GM12878 (cell line): ENCODE results near the gene LAMC3. TPM values are rescaled to one million over a fixed set of nuclear protein-coding genes. Genes with fewer than 3 reads are reported as not detected.

Experiments
- ATAC-seq: fragments of 200-7000 bp; cut with Tn5 transposase; 3 replicates; pipeline ENCODE4 v1.9.1; 2020; ENCODE audit warnings: mild to moderate bottlenecking, moderate library complexity
- BruUV-seq: library from RNA; stranded (reverse); fragments of 400-500 nt; replicated peaks from 2 replicates; lab custom pipeline; 2021; lab: Mats Ljungman, UMichigan
- CTCF ChIA-PET: fragments of 300-600 bp; sonication (Branson Sonifier 250); formaldehyde crosslinking; extraction: SDS; loops from one replicate; lab custom pipeline; 2021; ENCODE audit warnings: inconsistent platforms; lab: Yijun Ruan, JAX
- POLR2A ChIA-PET: fragments of 350-600 bp; formaldehyde crosslinking; extraction: SDS; loops from one replicate; lab custom pipeline; 2021; ENCODE audit warnings: inconsistent platforms; lab: Charles Lee
- RAD21 ChIA-PET: fragments of 300-600 bp; sonication (Branson Sonifier 250); formaldehyde crosslinking; loops from one replicate; lab custom pipeline; 2023; ENCODE audit warnings: antibody characterized with exemption; ENCODE audit not compliant: unreplicated experiment; lab: Charles Lee
- SMC1A ChIA-PET: fragments of 300-600 bp; sonication (Branson Sonifier 250); formaldehyde crosslinking; loops from one replicate; lab custom pipeline; 2023; ENCODE audit not compliant: unreplicated experiment, uncharacterized antibody; lab: Charles Lee
- DNase-seq: peaks from one replicate; pipeline ENCODE4 v3.0.0-alpha.2; 2011; ENCODE audit warnings: low read depth, low spot score
- FAIRE-seq: peaks from 3 replicates; lab custom pipeline; 2011; peaks lifted over from hg19 to GRCh38; lab: Jason Lieb, UNC
- H2AFZ ChIP-seq: 2 replicates; pipeline ENCODE4 v1.6.0; 2011; ENCODE audit warnings: low read depth, low read length, control low read depth; ENCODE audit not compliant: control insufficient read depth
- H3K27ac ChIP-seq: 2 replicates; pipeline ENCODE4 v1.5.1; 2011; ENCODE audit warnings: control low read depth; ENCODE audit not compliant: control insufficient read depth, insufficient read depth
- H3K27me3 ChIP-seq, 2 experiments: replicated peaks in 1 of 2; 2 replicates each; pipeline versions ENCODE4 v1.6.0 to v1.6.1; 2011; ENCODE audit warnings: low read length in 1 of 2; ENCODE audit not compliant: control insufficient read depth in 2 of 2, insufficient read depth in 2 of 2
- H3K36me3 ChIP-seq, 2 experiments: 2 replicates each; pipeline ENCODE4 v1.5.1; 2011; ENCODE audit warnings: low read length in 1 of 2; ENCODE audit not compliant: control insufficient read depth in 2 of 2, insufficient read depth in 2 of 2
- H3K4me1 ChIP-seq: 2 replicates; pipeline ENCODE4 v1.6.1; 2011; ENCODE audit warnings: mild to moderate bottlenecking, low read length, moderate library complexity, mixed read lengths; ENCODE audit not compliant: control insufficient read depth, insufficient read depth
- H3K4me2 ChIP-seq: 2 replicates; pipeline ENCODE4 v1.6.0; 2011; ENCODE audit warnings: control low read depth; ENCODE audit not compliant: control insufficient read depth, insufficient read depth
- H3K4me3 ChIP-seq: fragments of 200-600 bp; sonication (generic); 2 replicates; pipeline ENCODE4 v1.5.1; 2016
- H3K79me2 ChIP-seq: 2 replicates; pipeline ENCODE4 v1.6.0; 2011; ENCODE audit warnings: low read length; ENCODE audit not compliant: control insufficient read depth, insufficient read depth
- H3K9ac ChIP-seq: 2 replicates; pipeline ENCODE4 v1.8.0; 2011; ENCODE audit warnings: low read length, control low read depth, mixed read lengths; ENCODE audit not compliant: control insufficient read depth, insufficient read depth
- H3K9me3 ChIP-seq: replicated peaks from 3 replicates; pipeline ENCODE4 v1.5.1; 2011; ENCODE audit warnings: mild to moderate bottlenecking, low read length; ENCODE audit not compliant: control insufficient read depth, insufficient read depth
- H4K20me1 ChIP-seq: 2 replicates; pipeline ENCODE4 v1.6.0; 2011; ENCODE audit not compliant: control insufficient read depth, insufficient read depth
- CUX1 ChIP-seq: IDR thresholded peaks from 2 replicates; pipeline ENCODE4 v1.6.1; 2012; ENCODE audit warnings: improper control_type of control experiment, low read depth, low read length; ENCODE audit not compliant: insufficient replicate concordance
- HSF1 ChIP-seq: fragments of 150-350 bp; IDR thresholded peaks from 2 replicates; pipeline ENCODE4 v1.6.1; 2014; ENCODE audit warnings: mild to moderate bottlenecking, low read depth, low read length
- SIX5 ChIP-seq: IDR thresholded peaks from 2 replicates; pipeline ENCODE4 v1.6.1; 2011; ENCODE audit warnings: mild to moderate bottlenecking, low read depth, low read length, moderate library complexity; ENCODE audit not compliant: severe bottlenecking
- USF1 ChIP-seq: IDR thresholded peaks from 2 replicates; pipeline ENCODE4 v1.6.1; 2011; ENCODE audit warnings: borderline replicate concordance, low read depth, mild to moderate bottlenecking, moderate library complexity, mixed read lengths, low read length; ENCODE audit not compliant: insufficient read depth; ENCODE audit errors: extremely low read length
- WGBS: methylation state at CpG from one replicate; pipeline ENCODE4 v1.1.6; 2016; ENCODE audit warnings: low lambda C conversion rate; ENCODE audit not compliant: insufficient replicate concordance, insufficient coverage; ENCODE audit errors: missing lambda C conversion rate; 5-methylcytosine and 5-hydroxymethylcytosine counted together
- in situ Hi-C: fragments of 300-500 bp; cut with MboI; formaldehyde crosslinking; loops from 9 replicates; pipeline ENCODE4 v1.14.3; 2018; ENCODE audit warnings: mixed read lengths
- intact Hi-C: fragments of 100-400 bp; cut with micrococcal nuclease; formaldehyde crosslinking; loops from one replicate; pipeline ENCODE4 v1.14.2; 2022; ENCODE audit not compliant: unreplicated experiment
- polyA plus RNA-seq, 11 experiments: library from polyadenylated mRNA; depleted of rRNA in 4 of 11; unstranded in 6 of 11; stranded (reverse) in 5 of 11; fragments of >200 nt; fragmentation: Nextera tagmentation in 4 of 11; fragmentation: Illumina TruSeq in 1 of 11; extraction: Ambion mirVana in 4 of 11; extraction: Trizol in 1 of 11; gene quantifications; 1 replicate in 1 of 11; 2 replicates in 10 of 11; pipeline versions ENCODE4 v1.2.1 to v1.2.3, GENCODE V29; 2011 to 2016; ENCODE audit warnings: inconsistent platforms in 2 of 11, missing spikeins in 2 of 11, low read depth in 1 of 11
- total RNA-seq, 4 experiments: library from RNA; depleted of rRNA in 3 of 4; stranded (reverse); fragments of >200 nt in 3 of 4; fragmentation: Illumina TruSeq in 1 of 4; extraction: Trizol in 1 of 4; gene quantifications; 2 replicates each; pipeline versions ENCODE4 v1.2.1 to v1.2.3, GENCODE V29; 2013 to 2021

Gene LAMC3
- total and polyA plus RNA-seq, 10 of the 15 experiments (the other 5 are each of a cell fraction or from before 2014, with no cell fraction given) = under 0.01 to 0.08 TPM; not detected in 8

- no peak for TF ChIP-seq SIX5
- TF ChIP-seq, all 136 proteins: peak for 0
- intact Hi-C loops (no loop called here), in situ Hi-C loops (no loop called here)
- no peak overlapping the region for H2AFZ ChIP-seq
- H3K4me2 ChIP-seq = no peak overlapping the region
- ChIA-PET POLR2A (interaction anchor here (0.6 to 0.7 kb wide), 2 partner anchors 25 to 341 kb away, joined by 3 read pairs; no protein-coding TSS in a partner anchor), CTCF (interaction anchor here (2.1 kb wide), 1 partner anchor 28 kb away, joined by 6 read pairs; no protein-coding TSS in a partner anchor), SMC1A (no interaction called here), RAD21 (no interaction called here)
- no peaks in the 10 kb centered on the region for H3K36me3 ChIP-seq
- H3K9ac ChIP-seq = no peak overlapping the region
- H3K27ac ChIP-seq = no peak overlapping the region
- H3K4me3 ChIP-seq = no peak overlapping the region
- H3K4me1 ChIP-seq = no peaks in the 10 kb centered on the region
- no peaks in the 10 kb centered on the region for H3K79me2 ChIP-seq
- 33% methylated on average over 6 of the region's 6 CpGs for WGBS
- no peaks in the 10 kb centered on the region for H3K9me3 ChIP-seq
- no TSS peak for BruUV-seq
- ATAC-seq = no peak
- H3K27me3 ChIP-seq = no peaks in the 10 kb centered on the region; a peak in 1 of 4 replicates
- DNase-seq = no peak
- FAIRE-seq = no peak
- no peaks in the 10 kb centered on the region for H4K20me1 ChIP-seq
Observed at GRCh38 chr9:131018621-131019020, 9.6 kb downstream of the LAMC3 start.

- ChIA-PET CTCF (interaction anchor here (1.0 kb wide), 1 partner anchor 27 kb away, joined by 3 read pairs; no protein-coding TSS in a partner anchor), POLR2A (no interaction called here), RAD21 (no interaction called here), SMC1A (interaction anchor here (0.9 kb wide), 1 partner anchor 181 kb away, joined by 4 read pairs; no protein-coding TSS in a partner anchor)
- Histone ChIP-seq H3K4me3 (no peak overlapping the region), H3K4me2 (no peak overlapping the region), H4K20me1 (no peaks in the 10 kb centered on the region), H3K36me3 (no peaks in the 10 kb centered on the region), H3K27me3 (no peaks in the 10 kb centered on the region; a peak in 1 of 4 replicates), H3K27ac (no peak overlapping the region), H3K4me1 (no peaks in the 10 kb centered on the region), H2AFZ (no peak overlapping the region), H3K9me3 (no peaks in the 10 kb centered on the region), H3K79me2 (no peaks in the 10 kb centered on the region), H3K9ac (no peak overlapping the region)
- BruUV-seq = no TSS peak
- in situ Hi-C loops (no loop called here), intact Hi-C loops (no loop called here)
- ATAC-seq (no peak), DNase-seq (no peak), FAIRE-seq (no peak)
- 25% methylated on average over 15 of the region's 15 CpGs for WGBS
- TF ChIP-seq USF1 (no peak), HSF1 (no peak), CUX1 (no peak)
Observed at GRCh38 chr9:131019388-131020239, 10.6 kb downstream of the LAMC3 start.
